HG02884 (cell line): ENCODE results near the gene STX18.
"Not testable (repeated sequence)": the region's sequence is repeated elsewhere in the genome, so short reads cannot be mapped to it uniquely, and the experiment has no call there.

Experiments
- ATAC-seq: cut with Tn5 transposase; IDR thresholded peaks from one replicate; pipeline ENCODE4 v1.9.1; 2021; ENCODE audit warnings: mild to moderate bottlenecking, moderate library complexity; ENCODE audit not compliant: unreplicated experiment

Gene STX18

DNA sequence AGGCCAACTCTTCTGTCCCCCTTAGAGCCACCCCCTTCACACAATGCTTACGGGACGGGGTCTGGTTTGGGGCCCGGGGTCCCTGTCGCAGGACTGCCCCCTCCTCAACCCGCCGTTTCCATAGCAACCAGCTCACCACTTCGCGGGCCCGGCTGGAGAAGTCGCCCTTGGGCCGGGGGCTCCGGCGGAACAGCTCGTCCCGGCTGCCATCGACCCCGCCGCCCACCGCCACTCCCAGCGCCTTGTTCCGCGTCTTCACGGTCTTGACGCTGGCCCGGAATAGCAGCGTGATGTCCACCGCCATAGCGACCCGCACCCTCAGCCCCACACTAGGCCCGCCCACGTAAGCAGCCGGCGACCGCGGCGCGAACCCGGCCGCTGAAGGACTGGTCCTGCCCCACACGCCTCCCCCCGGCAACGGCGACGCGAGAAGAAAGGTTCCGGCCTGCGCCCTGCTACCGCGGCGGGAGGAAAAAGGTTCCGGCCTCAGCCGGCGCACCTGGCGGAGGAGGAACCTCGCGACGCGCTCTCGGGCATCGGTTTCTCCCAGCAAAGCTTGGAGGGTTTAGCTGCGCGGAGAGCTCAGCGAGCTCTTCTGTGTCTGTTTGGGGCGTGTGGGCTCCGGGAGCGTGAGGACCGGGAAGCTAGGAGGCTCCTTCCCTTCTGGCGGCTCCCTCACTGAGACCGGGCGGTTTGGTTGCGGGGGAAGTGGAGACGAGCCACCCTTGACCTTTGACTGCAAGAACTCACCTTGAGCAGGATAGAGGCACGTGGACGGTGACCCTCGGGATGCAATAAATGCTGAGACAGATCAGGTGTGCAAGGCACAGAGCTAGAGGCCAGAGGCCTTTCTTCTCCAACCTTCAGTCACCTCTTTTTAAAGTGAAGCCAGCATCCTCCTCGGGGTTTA, at the start of gene STX18:
Gene STX18 (minus strand): TSS at position 388 of the 910 bp plus-strand sequence. CDS start 84 bp downstream, at position 304.
- peak; percentile 72 for ATAC-seq

DNA sequence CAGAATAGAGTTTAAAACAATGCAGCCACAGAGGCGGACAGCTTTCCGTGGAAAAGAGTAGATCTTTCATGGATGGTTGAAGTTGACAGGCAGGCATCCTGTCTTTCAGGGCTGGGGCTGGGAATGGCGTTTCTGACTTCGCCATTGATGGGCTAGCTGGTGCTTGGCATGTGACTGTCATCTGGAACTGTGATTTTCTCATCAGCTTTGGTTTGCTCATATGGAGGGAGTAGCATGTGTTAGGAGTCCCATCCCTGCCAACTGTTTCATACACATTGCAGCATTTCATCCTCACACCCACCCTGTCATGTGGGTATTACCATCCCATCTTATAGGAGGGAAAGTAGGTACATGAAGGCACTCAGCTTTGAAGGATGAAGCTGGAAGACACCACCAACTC, 49.2 kb upstream of the STX18 start:
- ATAC-seq: no peak

DNA sequence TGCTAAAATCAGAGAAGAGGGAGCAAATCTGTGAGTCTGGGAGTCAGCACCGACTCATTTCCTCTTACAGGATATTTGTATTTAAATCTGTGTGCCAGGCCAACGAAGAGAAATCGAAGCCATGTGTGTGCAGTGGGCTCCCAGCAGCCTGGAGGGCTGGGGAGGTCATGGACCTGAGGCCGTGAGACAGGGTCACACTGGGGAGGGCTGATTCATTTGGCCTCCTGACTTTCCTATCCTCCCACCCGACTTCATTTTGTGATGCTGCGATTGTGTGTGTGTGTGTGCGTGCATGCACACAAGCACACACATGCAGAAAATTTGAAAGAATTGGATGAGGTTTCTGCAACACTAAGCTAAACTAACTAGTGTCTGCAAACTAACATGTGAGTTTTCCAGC, 48.7 kb upstream of the STX18 start:
- ATAC-seq: no peak

DNA sequence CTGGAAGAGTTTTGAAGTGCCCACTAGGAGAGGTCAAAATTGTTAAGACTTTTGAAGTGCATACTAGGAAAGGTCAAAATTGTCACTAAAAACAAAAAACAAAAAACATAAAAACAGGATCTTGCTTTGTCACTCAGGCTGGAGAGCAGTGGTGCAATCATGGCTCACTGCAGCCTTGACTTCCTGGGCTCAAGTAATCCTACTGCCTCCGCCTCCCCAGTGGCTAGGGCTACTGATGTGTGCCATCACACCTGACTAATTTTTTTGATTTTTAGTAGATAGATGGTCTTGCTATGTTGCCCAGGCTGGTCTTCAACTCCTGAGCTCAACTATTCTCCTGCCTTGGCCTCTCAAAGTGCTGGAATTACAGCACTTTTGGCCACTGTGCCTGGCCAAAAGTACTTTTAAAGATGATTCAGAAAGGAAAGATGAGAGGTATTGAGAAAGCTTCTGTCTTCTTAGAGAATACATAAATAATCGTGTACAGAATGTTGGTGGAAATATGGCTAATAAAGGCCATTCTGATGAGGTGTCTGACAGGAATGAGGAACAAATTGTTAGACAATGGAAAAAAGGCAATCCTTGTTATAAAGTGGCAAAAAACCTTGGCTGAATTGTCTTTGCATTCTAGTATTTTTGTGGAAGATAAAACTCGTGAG, 43.3 kb upstream of the STX18 start:
- no peak for ATAC-seq

DNA sequence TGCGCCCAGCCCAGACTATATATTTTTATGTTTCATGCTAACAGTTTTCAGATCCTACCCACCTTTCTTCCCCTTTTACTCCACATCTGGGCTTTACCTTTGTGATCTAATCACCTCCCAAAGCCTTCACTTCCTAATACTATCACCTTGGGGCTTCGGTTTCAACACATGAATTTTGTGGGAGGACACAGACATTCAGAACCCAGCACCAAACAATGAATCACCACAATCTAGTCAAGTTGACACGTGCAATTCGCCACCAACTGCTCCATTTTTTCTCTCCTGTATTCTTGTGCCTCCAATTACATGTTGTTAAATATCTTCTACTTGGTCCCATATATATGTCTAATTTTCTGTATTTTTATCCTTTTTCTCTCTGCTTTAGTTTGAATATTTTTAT, 41.8 kb upstream of the STX18 start:
- no peak for ATAC-seq

DNA sequence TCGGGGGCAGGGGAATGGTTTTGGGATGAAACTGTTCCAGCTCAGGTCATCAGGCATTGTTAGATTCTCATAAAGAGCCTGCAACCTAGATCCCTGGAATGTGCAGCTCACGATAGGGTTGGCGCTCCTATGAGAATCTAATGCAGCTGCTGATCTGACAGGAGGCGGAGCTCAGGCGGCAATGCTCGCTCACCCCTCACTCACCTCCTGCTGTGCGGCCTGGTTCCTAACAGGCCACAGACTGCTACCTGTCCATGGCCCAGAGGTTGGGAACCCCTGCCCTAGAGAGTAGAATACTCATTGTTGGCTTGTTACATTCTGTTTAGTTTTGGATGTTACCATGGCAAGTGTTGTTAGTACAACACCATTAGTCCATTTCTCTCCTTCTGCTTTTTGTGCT, 40.8 kb upstream of the STX18 start:
- ATAC-seq: no peak

DNA sequence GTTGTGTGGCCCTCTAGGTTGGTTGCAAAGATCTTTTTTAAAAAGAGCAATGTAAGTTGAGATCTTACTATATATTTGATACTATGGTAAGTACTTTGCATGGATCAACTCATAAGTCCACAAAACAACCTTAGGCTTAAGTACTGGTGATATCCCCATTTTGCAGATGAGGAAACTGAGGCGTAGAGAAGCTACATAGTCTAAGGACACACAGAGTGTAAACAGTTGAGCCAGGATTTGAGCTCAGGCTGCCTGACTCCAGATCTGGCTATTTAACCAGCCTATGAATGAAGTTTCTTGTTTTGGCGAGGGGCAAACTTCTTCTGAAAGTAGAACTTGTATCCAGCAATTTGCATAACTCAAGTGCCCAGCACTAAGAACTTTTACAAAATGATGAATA, 38.6 kb upstream of the STX18 start:
- no peak for ATAC-seq

DNA sequence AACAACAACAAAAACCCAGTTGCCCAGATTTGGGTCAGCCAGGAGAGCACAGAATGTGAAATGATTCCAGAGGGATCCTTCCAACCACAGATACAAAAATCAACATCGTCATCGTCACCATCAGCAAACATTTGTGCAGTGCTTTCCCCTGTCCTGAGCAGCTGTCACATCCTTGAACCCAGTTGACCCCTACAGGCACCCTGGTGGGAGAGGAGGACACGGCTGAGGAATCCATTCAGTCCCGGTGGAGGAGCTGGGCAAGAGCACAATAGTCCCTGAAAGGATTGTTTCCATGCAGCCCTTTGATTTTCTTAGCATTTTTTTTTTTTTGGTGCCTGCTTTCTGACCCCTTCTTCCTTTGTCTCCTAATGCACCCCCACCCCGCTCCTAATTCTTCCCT, 37.1 kb upstream of the STX18 start:
- no peak for ATAC-seq

DNA sequence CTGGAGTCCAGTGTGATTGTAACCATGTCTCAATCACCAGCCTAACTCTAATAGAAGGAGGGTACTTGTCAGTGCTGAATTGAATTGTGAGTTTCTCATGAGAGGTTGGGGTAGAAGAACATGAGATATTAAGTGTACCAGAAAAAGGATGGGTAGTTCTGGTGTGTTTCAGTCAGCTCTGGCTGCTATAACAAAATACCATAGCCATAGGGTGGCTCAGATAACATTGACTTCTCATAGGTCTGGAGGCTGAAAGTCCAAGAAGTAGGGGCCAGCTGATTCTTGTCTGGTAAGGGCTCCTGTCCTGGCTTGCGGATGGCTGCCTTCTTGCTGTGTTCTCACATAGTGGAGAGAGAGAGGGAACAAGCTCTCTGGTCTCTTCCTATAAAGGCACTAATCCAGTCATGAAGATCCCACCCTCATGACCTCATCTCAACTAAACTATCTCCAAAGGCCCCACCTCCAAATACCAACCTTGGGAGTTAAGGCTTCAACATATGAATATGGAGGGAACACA, 35.6 kb upstream of the STX18 start:
- no peak for ATAC-seq

DNA sequence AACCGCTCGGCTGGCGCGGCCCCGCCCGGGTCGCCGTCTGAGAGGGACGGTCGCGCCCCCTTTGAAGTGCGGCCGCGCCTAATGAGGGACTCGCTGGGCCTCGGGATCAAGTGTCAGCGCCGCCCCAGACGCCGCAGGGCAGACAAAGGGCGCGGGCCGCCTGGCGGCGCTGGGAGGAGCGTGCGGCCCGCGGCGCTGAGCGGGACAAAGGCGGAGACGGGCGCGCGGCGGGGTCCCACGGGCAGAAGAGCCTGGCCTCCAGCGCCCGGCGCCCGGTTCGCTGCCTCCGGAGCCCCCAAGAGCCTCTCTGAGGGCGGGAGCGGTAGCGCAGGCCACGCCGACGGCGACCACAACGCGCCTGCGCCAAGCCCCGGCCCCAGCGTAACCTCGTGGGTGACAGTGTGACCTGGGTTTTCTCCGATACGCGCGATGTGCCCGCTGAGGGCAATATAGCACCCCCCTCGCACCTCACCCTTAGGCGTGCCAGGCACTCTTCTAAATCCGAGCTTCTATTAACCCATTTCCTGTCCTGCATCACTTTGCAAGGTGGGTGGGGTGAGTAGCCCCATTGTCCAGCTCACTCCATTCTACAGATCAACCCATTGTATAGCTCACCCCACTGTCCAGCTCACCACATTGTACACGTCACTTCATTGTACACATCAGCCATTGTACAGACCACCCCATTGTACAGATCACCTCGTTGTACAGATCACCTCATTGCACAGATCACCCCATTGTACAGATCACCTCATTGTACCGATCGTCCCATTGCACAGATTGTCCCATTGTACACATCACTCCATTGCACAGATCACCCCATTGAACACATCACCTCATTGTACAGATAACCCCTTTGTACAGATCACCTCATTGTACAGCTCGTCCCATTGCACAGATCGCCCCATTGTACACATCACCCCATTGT, 33.7 kb upstream of the STX18 start:
- ATAC-seq: peak; percentile 67

DNA sequence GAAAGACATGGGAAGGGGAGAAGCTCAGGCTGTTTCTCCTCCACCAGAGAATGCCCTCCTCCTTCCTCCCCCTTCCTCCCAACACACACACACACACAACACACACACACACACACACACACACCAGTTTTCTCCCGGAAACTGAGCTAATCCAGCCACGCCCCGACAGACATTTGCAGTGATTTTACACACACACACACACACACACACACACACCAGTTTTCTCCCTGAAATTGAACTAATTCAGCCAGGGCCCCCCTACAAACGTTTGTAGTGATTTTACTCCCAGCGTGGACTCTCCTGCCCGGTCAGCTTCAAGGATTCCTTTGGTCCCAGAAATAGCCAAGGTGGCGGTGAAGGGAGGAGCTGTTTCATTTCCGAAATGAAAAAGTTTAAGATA, 32.9 kb upstream of the STX18 start:
- no peak for ATAC-seq

DNA sequence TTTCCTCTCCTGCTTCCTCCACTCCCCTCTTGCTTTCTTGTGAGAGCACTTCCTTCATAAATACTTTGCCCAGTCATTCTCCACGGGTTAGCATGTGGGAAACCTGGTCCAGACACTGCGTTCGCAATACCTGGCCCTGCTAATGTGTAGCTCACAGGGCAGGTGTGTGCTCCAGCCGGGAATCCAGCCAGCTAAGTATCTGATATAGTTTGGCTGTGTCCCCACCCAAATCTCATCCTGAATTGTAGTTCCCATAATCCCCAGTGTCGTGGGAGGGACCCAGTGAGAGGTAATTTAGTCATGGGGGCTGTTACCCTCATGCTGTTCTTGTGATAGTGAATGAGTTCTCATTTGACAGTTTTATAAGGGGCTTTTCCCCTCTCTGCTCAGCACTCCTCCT, 32.2 kb upstream of the STX18 start:
- no peak for ATAC-seq

DNA sequence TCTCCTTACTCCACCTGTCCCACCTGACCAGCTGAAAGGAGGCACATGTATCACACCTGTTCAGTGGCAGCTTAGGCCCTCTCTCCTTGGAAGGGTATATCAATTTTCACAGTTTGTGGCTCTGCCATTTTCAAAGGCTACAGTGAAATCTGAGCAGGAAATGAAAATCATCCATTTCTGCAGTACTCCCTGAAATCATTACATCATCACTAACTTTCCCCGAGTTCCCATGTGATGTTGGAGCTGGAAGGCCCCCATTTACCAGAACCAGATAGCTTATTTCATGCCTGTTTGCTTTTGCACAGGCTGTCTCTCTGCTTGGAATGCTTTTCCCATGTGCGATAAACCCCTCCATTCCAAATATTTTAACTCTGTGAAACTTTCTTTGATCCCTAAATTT, 31.0 kb upstream of the STX18 start:
- no peak for ATAC-seq

DNA sequence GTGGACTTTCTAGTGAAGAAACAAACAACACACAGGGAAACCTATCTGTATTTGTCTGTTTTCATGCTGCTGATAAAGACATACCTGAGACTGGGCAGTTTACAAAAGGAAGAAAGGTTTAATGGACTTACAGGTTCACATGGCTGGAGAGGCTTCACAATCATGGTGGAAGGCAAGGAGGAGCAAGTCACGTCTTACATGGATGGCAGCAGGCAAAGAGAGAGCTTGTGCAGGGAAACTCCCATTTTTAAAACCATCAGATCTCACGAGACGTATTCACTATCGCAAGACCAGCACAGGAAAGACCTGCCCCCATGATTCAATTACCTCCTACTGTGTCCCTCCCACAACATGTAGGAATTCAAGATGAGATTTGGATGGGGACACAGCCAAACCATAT, 28.0 kb upstream of the STX18 start:
- not testable (repeated sequence) for ATAC-seq

DNA sequence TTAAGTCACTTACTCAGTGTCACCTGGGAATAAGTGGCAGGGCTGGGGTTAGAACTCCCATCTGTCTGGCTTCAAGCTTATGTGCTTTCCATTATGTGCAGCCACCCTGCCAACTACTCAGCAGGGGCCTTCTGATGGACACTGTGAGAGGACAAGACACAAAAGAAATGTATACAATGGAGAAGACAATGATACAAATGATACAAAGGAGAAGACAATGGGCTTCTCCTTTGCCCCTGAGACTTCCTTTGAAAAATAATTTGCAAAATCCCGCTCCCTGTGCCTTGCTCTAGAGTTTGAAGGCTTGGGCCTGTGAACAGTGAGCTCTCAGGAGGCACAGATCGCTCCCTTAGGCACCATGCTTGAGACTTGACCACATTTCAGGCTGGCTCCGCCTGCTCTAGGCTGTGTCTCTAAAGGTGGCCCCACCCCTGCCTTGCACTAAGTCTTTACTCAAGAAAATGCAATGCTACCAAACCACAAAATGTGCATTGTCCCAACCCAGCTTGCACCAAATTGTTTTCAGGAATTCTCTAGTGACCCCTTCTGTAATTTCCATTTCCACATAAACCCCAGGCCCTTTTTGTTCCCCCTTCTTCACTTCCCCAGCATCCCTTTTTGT, 27.1 kb upstream of the STX18 start:
- ATAC-seq: no peak

DNA sequence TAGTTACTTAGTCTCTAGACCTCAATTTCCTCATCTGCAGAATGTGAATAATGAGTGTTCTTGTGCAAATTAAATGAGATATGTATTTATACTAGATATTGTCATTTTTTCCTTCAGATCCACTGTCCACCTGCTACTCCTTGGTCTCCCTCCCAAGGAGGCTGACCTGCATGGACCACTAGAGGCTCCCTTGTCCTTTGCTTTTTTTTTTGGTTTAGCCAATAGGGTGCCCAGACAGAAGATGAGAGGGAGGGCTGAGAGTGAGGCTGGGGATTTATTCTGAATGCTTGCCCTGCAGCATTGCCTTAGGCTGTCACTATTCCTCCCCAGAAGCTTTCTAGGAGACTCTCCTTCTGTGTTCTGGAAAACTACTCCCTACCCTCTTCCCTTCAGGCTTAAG, 24.5 kb upstream of the STX18 start:
- not testable (repeated sequence) for ATAC-seq

DNA sequence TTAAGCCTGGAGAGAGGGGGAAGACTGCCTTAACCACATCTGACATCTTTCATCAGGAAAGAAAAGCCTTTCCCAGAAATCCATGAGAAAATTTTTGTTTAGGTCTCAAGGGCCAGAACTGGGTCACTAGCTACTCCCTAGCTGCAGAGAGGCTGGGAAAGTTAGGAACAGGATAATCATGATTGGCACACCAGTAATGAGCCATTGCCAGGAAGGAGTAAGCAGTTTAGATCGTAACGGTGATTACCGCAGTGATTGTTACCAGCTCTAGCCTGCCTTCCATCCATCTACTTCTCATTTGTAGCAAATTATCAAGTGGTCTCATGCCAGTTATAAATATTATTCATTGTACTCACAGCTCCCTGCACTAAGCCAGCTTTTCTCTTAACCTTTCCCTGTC, 22.7 kb upstream of the STX18 start:
- no peak for ATAC-seq

DNA sequence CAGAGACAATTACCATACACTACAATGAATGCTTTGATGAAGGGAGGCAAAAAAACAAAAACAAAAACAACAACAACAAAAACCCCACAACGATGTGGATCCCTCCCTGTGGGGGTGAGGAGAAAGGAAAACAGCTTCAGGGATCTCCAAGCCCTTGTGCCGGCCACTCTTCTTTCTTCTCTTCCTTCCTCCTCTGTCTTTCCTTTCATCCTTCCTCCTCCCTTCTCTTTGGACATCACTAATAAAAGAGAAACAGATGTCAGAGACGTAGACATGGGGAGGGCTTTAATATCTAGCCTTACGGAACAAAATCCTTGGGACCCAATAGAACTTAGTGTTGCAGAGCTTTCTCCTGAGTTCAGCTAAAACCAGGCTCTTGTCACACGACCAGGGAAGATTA, 18.8 kb upstream of the STX18 start:
- no peak for ATAC-seq

DNA sequence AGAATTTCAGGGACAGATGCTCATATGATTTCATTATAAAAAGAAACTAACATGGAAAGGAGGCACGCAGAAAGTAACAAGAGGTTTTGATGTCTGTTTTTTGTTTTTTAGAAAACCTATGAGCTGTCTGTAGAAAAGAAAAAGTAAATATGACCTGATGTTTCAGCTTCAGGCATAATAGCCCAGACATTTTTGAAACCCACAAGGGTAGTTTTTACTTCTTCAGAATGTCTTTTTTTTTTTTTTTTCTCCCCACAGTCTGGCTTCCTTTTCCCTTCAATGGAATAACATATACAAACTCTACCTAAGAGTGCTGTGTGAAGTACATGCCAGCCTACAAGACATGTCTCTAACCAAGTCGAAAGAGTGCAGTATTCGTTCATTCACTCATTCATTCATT, 18.3 kb upstream of the STX18 start:
- no peak for ATAC-seq

DNA sequence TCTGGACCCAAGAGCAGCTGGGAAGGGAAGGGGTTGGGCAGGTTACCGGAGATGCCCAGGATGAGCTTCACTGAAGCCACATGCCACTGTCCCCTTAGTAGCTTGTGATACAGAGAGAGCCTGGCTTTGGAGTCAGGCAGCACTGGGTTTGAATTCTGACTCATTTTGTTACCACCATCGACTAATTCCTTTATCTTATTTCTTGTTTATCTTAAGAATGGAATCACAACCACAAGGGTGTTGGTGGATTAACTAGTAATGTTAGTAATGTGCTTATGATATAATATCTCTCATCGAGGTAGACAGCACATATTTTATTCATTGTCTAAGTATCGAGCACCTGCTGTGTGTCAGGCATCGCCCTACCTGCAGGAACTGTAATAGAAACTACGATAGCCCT, 17.7 kb upstream of the STX18 start:
- ATAC-seq: no peak

DNA sequence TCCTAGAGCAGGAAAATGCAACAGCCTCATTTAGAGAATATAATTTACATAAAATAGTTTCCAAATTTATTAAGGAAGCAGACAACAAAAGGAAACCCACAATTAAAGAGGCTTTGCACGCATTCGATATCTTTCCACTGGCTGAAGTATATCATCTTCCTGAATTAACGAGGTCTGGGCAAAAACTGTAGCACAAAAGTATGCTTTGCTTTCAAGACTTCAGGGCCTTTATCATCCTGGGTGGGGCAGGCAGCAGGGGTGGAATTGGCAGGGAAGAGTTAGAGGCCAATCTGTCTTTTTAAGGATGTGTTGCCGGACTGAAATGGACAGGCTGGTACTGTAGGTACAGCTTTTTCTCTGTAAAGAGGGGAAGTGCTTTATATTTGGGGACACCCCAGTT, 17.0 kb upstream of the STX18 start:
- ATAC-seq: no peak
